PC-3 (cell line): ENCODE results near the gene SDF2. TPM values are rescaled to one million over a fixed set of nuclear protein-coding genes. Genes with fewer than 3 reads are reported as not detected.

Experiments
- ATAC-seq: fragments of 200-7000 bp; cut with Tn5 transposase; 2 replicates; pipeline ENCODE4 v1.9.1; 2020; ENCODE audit warnings: mild to moderate bottlenecking, moderate library complexity
- BruUV-seq: library from RNA; stranded (reverse); fragments of 400-500 nt; replicated peaks from 2 replicates; lab custom pipeline; 2021; lab: Mats Ljungman, UMichigan
- CTCF ChIA-PET: fragments of 300-600 bp; sonication (Branson Sonifier 250); formaldehyde crosslinking; loops from one replicate; lab custom pipeline; 2022; ENCODE audit warnings: antibody characterized with exemption; lab: Charles Lee
- POLR2A ChIA-PET: fragments of 300-600 bp; sonication (Branson Sonifier 250); formaldehyde crosslinking; loops from one replicate; lab custom pipeline; 2022; ENCODE audit warnings: antibody characterized with exemption; ENCODE audit not compliant: unreplicated experiment; lab: Charles Lee
- DNase-seq: peaks from one replicate; pipeline ENCODE4 v3.0.0-alpha.2; 2015
- H2AFZ ChIP-seq: fragments of 300-600 bp; sonication (generic); 2 replicates; pipeline ENCODE4 v1.6.0; 2016; ENCODE audit warnings: antibody characterized with exemption, low read length
- H3F3A ChIP-seq: fragments of 300-600 bp; sonication (generic); one replicate; pipeline ENCODE4 v1.6.0; 2017; ENCODE audit warnings: antibody characterized with exemption, low read length, control low read depth, mild to moderate bottlenecking; ENCODE audit not compliant: unreplicated experiment
- H3K27ac ChIP-seq: fragments of 300-600 bp; sonication (generic); 2 replicates; pipeline ENCODE4 v1.5.1; 2016; ENCODE audit warnings: mild to moderate bottlenecking, low read length
- H3K27me3 ChIP-seq: fragments of 300-600 bp; sonication (generic); 2 replicates; pipeline ENCODE4 v1.6.1; 2016; ENCODE audit warnings: low read length, mixed read lengths
- H3K36me3 ChIP-seq: fragments of 300-600 bp; sonication (generic); 2 replicates; pipeline ENCODE4 v1.6.1; 2016; ENCODE audit warnings: low read depth, mixed run types, low read length, mixed read lengths
- H3K4me1 ChIP-seq: fragments of 300-600 bp; sonication (generic); 2 replicates; pipeline ENCODE4 v1.5.1; 2016; ENCODE audit warnings: low read length; ENCODE audit not compliant: insufficient read depth
- H3K4me2 ChIP-seq: fragments of 300-600 bp; sonication (generic); 2 replicates; pipeline ENCODE4 v1.6.0; 2016; ENCODE audit warnings: low read length
- H3K4me3 ChIP-seq: fragments of 300-600 bp; sonication (generic); 2 replicates; pipeline ENCODE4 v1.5.1; 2016; ENCODE audit warnings: mild to moderate bottlenecking, low read length, mixed read lengths
- H3K79me2 ChIP-seq: fragments of 300-600 bp; sonication (generic); 2 replicates; pipeline ENCODE4 v1.6.1; 2017; ENCODE audit warnings: low read length, mixed read lengths
- H3K9ac ChIP-seq: fragments of 300-600 bp; sonication (generic); 2 replicates; pipeline ENCODE4 v1.6.0; 2016; ENCODE audit warnings: mild to moderate bottlenecking, low read length
- H3K9me2 ChIP-seq: fragments of 300-600 bp; sonication (generic); replicated peaks from 2 replicates; pipeline ENCODE4 v1.6.1; 2016; ENCODE audit warnings: mixed run types, low read length, mixed read lengths
- H3K9me3 ChIP-seq: fragments of 300-600 bp; sonication (generic); 2 replicates; pipeline ENCODE4 v1.6.1; 2016; ENCODE audit warnings: low read length, mixed read lengths
- H4K20me1 ChIP-seq: fragments of 300-600 bp; sonication (generic); 2 replicates; pipeline ENCODE4 v1.6.1; 2016; ENCODE audit warnings: low read length, mixed read lengths
- EZH2 ChIP-seq: fragments of 300-600 bp; sonication (generic); IDR thresholded peaks from one replicate; pipeline ENCODE4 v1.6.1; 2017; ENCODE audit warnings: antibody characterized with exemption, mild to moderate bottlenecking, low read length; ENCODE audit not compliant: unreplicated experiment
- EZH2phosphoT487 ChIP-seq: fragments of 300-600 bp; sonication (generic); IDR thresholded peaks from 2 replicates; pipeline ENCODE4 v1.6.1; 2018; ENCODE audit warnings: mild to moderate bottlenecking, antibody characterized with exemption, low read length, borderline replicate concordance
- intact Hi-C: fragments of 100-400 bp; cut with micrococcal nuclease; formaldehyde crosslinking; loops from 2 replicates; pipeline ENCODE4 v1.9.0; 2023
- total RNA-seq: library from RNA; depleted of rRNA; stranded (reverse); fragments of >200 nt; gene quantifications from 2 replicates; pipeline ENCODE4 v1.2.3, GENCODE V29; 2014
- TF ChIP-seq, protein P1 (sequence below): fragments of 300-600 bp; sonication (generic); conservative IDR thresholded peaks from 2 replicates; pipeline ENCODE4 v1.5.1; 2017; ENCODE audit warnings: antibody characterized with exemption, low read depth, mild to moderate bottlenecking, low read length

SDF2 gene
- total RNA-seq, 1 experiment from 2014 or later, result 34.0 TPM

DNA sequence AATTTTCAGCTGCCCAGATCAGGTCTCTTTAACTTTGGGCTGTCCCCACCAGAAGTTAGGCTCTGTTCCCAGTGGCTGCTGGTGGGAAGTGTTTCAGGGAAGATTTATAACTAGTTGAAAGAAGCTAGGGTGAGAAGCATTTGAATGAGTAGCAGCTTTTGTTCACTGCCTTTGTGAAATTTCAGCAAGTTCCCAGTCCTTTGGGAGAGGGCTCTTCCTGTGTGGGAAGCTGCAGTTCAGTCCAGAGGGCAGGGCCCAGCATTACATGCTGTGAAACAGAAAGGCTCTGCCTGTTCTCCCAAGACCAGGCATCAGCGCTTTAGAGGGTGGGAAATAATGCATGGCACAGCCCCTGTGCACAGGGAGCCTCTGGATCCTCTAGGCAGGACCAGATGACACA, 32.2 kb upstream of the SDF2 start:
- Histone ChIP-seq H2AFZ (no peak overlapping the region), H3F3A (no peaks in the 10 kb centered on the region), H3K9me3 (no peaks in the 10 kb centered on the region), H3K9ac (no peak overlapping the region), H3K79me2 (no peaks in the 10 kb centered on the region), H3K9me2 (no peaks in the 10 kb centered on the region), H3K4me1 (no peaks in the 10 kb centered on the region), H3K27ac (no peak overlapping the region), H3K4me2 (no peak overlapping the region), H4K20me1 (no peaks in the 10 kb centered on the region), H3K27me3 (no peaks in the 10 kb centered on the region), H3K4me3 (no peak overlapping the region), H3K36me3 (peaks cover 51% of the 10 kb centered on the region)
- no TSS peak for BruUV-seq
- POLR2A ChIA-PET, result no interaction called here
- intact Hi-C loops, result no loop called here
- TF ChIP-seq EZH2 (no peak), EZH2phosphoT487 (no peak)
- TF ChIP-seq, protein P1, sequence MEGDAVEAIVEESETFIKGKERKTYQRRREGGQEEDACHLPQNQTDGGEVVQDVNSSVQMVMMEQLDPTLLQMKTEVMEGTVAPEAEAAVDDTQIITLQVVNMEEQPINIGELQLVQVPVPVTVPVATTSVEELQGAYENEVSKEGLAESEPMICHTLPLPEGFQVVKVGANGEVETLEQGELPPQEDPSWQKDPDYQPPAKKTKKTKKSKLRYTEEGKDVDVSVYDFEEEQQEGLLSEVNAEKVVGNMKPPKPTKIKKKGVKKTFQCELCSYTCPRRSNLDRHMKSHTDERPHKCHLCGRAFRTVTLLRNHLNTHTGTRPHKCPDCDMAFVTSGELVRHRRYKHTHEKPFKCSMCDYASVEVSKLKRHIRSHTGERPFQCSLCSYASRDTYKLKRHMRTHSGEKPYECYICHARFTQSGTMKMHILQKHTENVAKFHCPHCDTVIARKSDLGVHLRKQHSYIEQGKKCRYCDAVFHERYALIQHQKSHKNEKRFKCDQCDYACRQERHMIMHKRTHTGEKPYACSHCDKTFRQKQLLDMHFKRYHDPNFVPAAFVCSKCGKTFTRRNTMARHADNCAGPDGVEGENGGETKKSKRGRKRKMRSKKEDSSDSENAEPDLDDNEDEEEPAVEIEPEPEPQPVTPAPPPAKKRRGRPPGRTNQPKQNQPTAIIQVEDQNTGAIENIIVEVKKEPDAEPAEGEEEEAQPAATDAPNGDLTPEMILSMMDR, result no peak
- ATAC-seq (no peak), DNase-seq (no peak)
- CTCF ChIA-PET, result no interaction called here

GRCh38 chr17:28689011-28689410, 27.3 kb upstream of the SDF2 start:
- Histone ChIP-seq H3K27me3 (no peaks in the 10 kb centered on the region), H3K9ac (no peak overlapping the region), H4K20me1 (no peaks in the 10 kb centered on the region), H3K4me2 (no peak overlapping the region), H3K79me2 (no peaks in the 10 kb centered on the region), H2AFZ (no peak overlapping the region), H3K9me2 (no peaks in the 10 kb centered on the region), H3K27ac (no peak overlapping the region), H3K9me3 (no peaks in the 10 kb centered on the region), H3K36me3 (peaks cover 55% of the 10 kb centered on the region), H3F3A (no peaks in the 10 kb centered on the region), H3K4me3 (no peak overlapping the region), H3K4me1 (no peaks in the 10 kb centered on the region)
- BruUV-seq, result no TSS peak
- ATAC-seq (no peak), DNase-seq (no peak)
- CTCF ChIA-PET, result no interaction called here
- POLR2A ChIA-PET, result no interaction called here
- TF ChIP-seq EZH2phosphoT487 (no peak), EZH2 (no peak)
- TF ChIP-seq, protein P1, result no peak
- intact Hi-C loops, result no loop called here

- no peaks in the 10 kb centered on the region for H3K4me1 ChIP-seq
- H3K27me3 ChIP-seq, result no peaks in the 10 kb centered on the region
- CTCF ChIA-PET, result no interaction called here
- H3K4me2 ChIP-seq, result no peak overlapping the region
- no peaks in the 10 kb centered on the region for H3K9me3 ChIP-seq
- TF ChIP-seq EZH2 (no peak), EZH2phosphoT487 (no peak)
- TF ChIP-seq, protein P1, result no peak
- no peak overlapping the region for H3K4me3 ChIP-seq
- H3K27ac ChIP-seq, result no peak overlapping the region
- no peak overlapping the region for H2AFZ ChIP-seq
- DNase-seq, result no peak
- no peaks in the 10 kb centered on the region for H3F3A ChIP-seq
- POLR2A ChIA-PET, result no interaction called here
- H3K79me2 ChIP-seq, result no peaks in the 10 kb centered on the region
- no peaks in the 10 kb centered on the region for H4K20me1 ChIP-seq
- ATAC-seq, result no peak
- no TSS peak for BruUV-seq
- no peak overlapping the region for H3K9ac ChIP-seq
- no peaks in the 10 kb centered on the region for H3K9me2 ChIP-seq
- peaks cover 52% of the 10 kb centered on the region for H3K36me3 ChIP-seq
- intact Hi-C loops, result no loop called here
Measured at GRCh38 chr17:28688481-28688880, 26.8 kb upstream of the SDF2 start.
